GM12873 (cell line): Measurements from ENCODE around the gene COL5A3.

Experiments used
- TF ChIP-seq, protein P1 (sequence below): IDR thresholded peaks from 2 replicates; pipeline ENCODE4 v1.5.1; 2012; ENCODE audit warnings: low read depth, mild to moderate bottlenecking, moderate library complexity, low read length, control low read depth; ENCODE audit not compliant: insufficient read depth; ENCODE audit errors: missing control alignments

Gene COL5A3

DNA sequence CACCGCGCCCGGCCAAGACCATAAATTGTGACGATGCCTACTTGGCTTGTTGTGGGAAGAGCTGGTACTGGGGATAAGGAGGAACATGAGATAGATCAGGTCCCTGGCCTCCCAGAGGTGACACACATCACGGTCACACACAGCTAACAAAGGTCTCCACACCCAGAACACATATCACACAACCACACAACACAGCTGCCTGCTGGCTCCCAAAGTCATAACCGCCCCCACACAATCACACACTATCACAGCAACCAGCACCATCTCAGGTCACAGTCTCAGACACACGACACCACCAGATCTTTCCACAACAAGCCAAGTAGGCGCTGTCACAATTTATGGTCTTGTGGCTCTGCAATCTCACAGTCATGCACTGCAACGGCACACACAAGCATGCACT, 5.7 kb downstream of the COL5A3 start:
- TF ChIP-seq, protein P1, sequence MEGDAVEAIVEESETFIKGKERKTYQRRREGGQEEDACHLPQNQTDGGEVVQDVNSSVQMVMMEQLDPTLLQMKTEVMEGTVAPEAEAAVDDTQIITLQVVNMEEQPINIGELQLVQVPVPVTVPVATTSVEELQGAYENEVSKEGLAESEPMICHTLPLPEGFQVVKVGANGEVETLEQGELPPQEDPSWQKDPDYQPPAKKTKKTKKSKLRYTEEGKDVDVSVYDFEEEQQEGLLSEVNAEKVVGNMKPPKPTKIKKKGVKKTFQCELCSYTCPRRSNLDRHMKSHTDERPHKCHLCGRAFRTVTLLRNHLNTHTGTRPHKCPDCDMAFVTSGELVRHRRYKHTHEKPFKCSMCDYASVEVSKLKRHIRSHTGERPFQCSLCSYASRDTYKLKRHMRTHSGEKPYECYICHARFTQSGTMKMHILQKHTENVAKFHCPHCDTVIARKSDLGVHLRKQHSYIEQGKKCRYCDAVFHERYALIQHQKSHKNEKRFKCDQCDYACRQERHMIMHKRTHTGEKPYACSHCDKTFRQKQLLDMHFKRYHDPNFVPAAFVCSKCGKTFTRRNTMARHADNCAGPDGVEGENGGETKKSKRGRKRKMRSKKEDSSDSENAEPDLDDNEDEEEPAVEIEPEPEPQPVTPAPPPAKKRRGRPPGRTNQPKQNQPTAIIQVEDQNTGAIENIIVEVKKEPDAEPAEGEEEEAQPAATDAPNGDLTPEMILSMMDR: no peak

DNA sequence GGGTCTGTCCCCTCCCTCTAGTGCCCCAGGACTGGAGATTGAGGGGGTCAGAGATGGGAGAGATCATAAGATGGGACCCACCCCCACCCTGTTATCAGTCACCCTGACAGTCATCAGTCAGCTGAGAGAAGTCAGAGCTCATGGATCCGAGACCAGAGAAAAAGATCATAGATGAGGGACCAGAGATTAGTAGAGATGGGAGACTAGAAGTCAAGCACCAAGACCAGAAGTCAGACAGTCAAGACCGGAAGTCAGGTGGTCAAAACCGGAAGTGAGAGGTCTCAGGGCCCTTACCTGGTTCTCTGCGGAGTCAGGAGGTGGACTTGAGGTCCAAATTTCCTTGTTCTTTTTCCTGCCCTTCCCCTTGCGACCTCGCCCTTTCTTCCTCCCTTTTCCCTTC, 7.0 kb downstream of the COL5A3 start:
- TF ChIP-seq, protein P1: no peak

DNA sequence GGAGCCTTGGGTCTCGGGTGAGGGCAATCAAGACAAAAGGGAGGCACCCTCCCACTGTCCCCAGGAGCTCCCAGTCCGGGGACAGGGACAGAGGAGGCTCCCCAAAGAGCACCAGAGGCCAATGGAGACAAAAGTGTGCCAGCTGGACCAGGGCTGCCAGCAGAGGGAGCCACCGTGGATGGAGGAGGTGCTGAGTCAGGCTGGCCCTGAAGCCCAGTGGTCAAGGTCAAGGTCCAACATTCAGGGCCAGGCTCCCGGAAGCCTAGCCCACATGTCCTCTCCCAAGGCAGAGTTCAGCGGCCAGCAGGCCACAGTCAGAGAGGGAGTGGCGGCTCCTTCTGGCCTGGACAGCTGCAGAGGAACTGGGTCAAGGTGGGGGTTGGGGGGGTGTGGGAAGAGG, 8.4 kb downstream of the COL5A3 start:
- TF ChIP-seq, protein P1: peak; percentile 59

DNA sequence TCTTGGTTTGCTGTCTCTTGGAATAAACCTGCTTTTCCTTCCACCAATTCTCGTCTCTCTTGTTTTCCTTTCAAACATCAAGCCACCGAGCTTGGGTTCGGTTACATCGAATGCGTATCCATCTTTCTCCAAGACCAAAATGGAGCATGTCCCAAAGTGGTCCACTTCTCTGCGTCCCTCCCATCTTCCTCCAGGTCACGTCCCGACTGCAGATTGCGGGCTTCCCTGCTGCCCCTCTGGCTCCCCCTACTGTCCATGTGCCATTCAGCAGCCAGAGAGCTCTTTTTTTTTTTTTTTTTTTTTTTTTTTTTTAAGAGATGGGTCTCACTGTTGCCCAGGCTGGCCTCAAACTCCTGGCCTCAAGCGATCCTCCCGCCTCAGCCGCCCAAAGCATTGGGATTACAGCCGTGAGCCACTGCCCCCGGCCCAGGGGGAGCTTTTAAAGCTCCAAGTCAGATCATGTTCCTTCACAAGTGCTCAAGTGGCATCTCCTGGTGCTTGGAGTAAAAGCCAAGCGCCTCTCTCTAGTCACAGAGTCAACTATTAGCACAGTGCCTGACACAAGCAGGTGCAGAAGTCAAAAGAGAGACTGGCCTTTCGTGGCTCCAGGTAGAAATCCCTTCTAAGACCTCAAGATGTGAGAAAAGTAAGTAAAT, 10.0 kb downstream of the COL5A3 start:
- TF ChIP-seq, protein P1: peak; percentile 90

DNA sequence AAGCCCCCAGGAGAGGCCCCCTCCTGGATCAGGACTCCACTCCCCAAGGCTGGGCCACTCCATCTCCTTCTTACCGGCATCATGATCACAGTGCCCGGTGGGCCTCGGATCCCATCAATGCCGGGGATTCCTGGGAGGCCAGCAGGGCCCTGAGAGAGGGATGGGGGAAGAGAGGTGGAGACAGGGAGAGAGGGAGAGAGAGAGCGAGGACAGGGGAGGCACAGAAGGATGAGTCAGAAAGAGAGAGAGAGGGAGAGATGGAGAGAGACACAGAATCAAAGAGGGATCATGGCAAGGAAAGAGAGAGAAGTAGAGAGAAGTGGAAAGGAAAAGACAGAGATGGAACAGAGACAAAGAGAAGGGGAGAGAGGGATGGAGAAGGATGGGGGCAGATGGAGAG, 13.8 kb downstream of the COL5A3 start:
- TF ChIP-seq, protein P1: no peak

DNA sequence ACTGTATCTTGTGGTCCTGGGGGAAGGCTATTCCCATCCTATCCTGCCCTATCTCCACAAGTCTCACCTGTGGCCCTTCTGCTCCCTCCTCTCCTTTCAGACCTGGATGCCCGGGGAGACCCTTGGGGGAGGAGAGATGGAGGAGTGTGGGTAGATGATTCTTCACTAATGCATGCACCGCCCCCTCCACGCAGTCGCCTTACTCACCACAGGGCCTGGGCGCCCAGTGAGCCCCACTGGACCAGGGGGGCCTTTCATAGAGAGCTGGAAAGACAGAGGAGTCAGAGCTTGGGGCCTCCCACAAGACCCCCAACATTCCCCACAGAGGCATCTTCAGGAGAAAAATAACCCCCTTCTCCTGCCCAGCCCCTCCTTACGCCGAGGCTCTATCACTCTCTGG, 14.3 kb downstream of the COL5A3 start:
- TF ChIP-seq, protein P1: no peak

DNA sequence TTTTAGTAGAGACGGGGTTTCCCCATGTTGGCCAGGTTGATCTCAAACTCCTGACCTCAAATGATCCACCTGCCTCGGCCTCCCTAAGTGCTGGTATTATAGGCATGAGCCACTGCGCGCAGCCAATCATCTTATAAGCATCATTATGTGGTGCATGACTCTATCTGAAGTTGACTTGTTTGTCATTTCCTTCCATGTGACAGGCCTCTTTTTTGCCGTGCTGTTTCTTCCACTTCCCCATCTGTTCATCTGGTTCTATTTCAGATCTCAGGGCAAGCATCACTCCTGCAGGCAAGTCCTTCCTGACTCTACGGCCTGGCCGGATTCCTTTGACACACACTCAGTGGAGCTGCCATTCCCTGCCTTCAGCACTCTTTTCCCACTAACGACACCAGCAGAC, 15.2 kb downstream of the COL5A3 start:
- TF ChIP-seq, protein P1: no peak
